ENCODE measurements around the gene NFIX. TPM values are rescaled to one million over a fixed set of nuclear protein-coding genes. Genes with fewer than 3 reads are reported as not detected.

The NFIX gene
- total RNA-seq, 1 experiment from 2014 or later, result 69.7 TPM

GRCh38 chr19:13040232-13040947 is 45.1 kb downstream of the NFIX start:
- Histone ChIP-seq H3K9me3 (ENCODE audit: low read depth, low read length, poor library complexity, severe bottlenecking) (no peaks in the 10 kb centered on the region), H3K4me1 (ENCODE audit: insufficient read depth, low read length, poor library complexity, severe bottlenecking) (peaks cover 55% of the 10 kb centered on the region), H3K36me3 (ENCODE audit: insufficient read depth, low read length, poor library complexity, severe bottlenecking) (no peaks in the 10 kb centered on the region), H3K27me3 (replicated peaks; ENCODE audit: insufficient read depth, low read depth, low read length, poor library complexity) (no peaks in the 10 kb centered on the region), H3K27ac (ENCODE audit: low read depth, low read length, poor library complexity, severe bottlenecking) (no peak overlapping the region), H3K4me3 (ENCODE audit: low read depth, low read length, poor library complexity, severe bottlenecking) (no peak overlapping the region)
- BruUV-seq (replicated peaks), result no TSS peak
- TF ChIP-seq CTCF (conservative IDR thresholded peaks at IDR 0.05; ENCODE audit: low read depth, low read length) (no peak), EZH2 (IDR thresholded peaks at IDR 0.05; ENCODE audit: borderline replicate concordance, low read depth, low read length, poor library complexity, severe bottlenecking) (no peak)
- no peak for DNase-seq (ENCODE audit: low spot score)
- CTCF ChIA-PET, result no interaction called here
- POLR2A ChIA-PET (ENCODE audit: low non-redundant PET), result no interaction called here
- intact Hi-C loops (cut with micrococcal nuclease; ENCODE audit: unreplicated experiment), result no loop called here

- DNase-seq (ENCODE audit: low spot score), result no peak
- no peaks in the 10 kb centered on the region for H3K27me3 ChIP-seq (replicated peaks; ENCODE audit: insufficient read depth, low read depth, low read length, poor library complexity)
- H3K27ac ChIP-seq (ENCODE audit: low read depth, low read length, poor library complexity, severe bottlenecking), result no peak overlapping the region
- peaks cover 53% of the 10 kb centered on the region for H3K4me1 ChIP-seq (ENCODE audit: insufficient read depth, low read length, poor library complexity, severe bottlenecking)
- POLR2A ChIA-PET (ENCODE audit: low non-redundant PET), result no interaction called here
- BruUV-seq (replicated peaks), result no TSS peak
- no peak overlapping the region for H3K4me3 ChIP-seq (ENCODE audit: low read depth, low read length, poor library complexity, severe bottlenecking)
- TF ChIP-seq EZH2 (IDR thresholded peaks at IDR 0.05; ENCODE audit: borderline replicate concordance, low read depth, low read length, poor library complexity, severe bottlenecking), result no peak
- no peak for TF ChIP-seq CTCF (conservative IDR thresholded peaks at IDR 0.05; ENCODE audit: low read depth, low read length)
- intact Hi-C loops (cut with micrococcal nuclease; ENCODE audit: unreplicated experiment), result no loop called here
- no peaks in the 10 kb centered on the region for H3K9me3 ChIP-seq (ENCODE audit: low read depth, low read length, poor library complexity, severe bottlenecking)
- no peaks in the 10 kb centered on the region for H3K36me3 ChIP-seq (ENCODE audit: insufficient read depth, low read length, poor library complexity, severe bottlenecking)
- CTCF ChIA-PET, result no interaction called here
Measured at GRCh38 chr19:13040948-13041292, 45.6 kb downstream of the NFIX start.

- POLR2A ChIA-PET (ENCODE audit: low non-redundant PET), result interaction anchor here (0.5 to 0.6 kb wide), 2 partner anchors 13 to 162 kb away, joined by 3 to 8 read pairs; no protein-coding TSS in a partner anchor
- BruUV-seq (replicated peaks), result no TSS peak
Measured at GRCh38 chr19:13042443-13043130, 47.3 kb downstream of the NFIX start.

More at GRCh38 chr19:13042443-13043130, 47.3 kb downstream of the NFIX start:
- H3K4me1 ChIP-seq (ENCODE audit: insufficient read depth, low read length, poor library complexity, severe bottlenecking), result peaks cover 36% of the 10 kb centered on the region
- CTCF ChIA-PET, result no interaction called here
- H3K27ac ChIP-seq (ENCODE audit: low read depth, low read length, poor library complexity, severe bottlenecking), result no peak overlapping the region
- intact Hi-C loops (cut with micrococcal nuclease; ENCODE audit: unreplicated experiment), result no loop called here
- H3K4me3 ChIP-seq (ENCODE audit: low read depth, low read length, poor library complexity, severe bottlenecking), result no peak overlapping the region
- no peak for TF ChIP-seq EZH2 (IDR thresholded peaks at IDR 0.05; ENCODE audit: borderline replicate concordance, low read depth, low read length, poor library complexity, severe bottlenecking)
- no peak for TF ChIP-seq CTCF (conservative IDR thresholded peaks at IDR 0.05; ENCODE audit: low read depth, low read length)
- no peaks in the 10 kb centered on the region for H3K9me3 ChIP-seq (ENCODE audit: low read depth, low read length, poor library complexity, severe bottlenecking)
- no peak for DNase-seq (ENCODE audit: low spot score)
- no peaks in the 10 kb centered on the region for H3K36me3 ChIP-seq (ENCODE audit: insufficient read depth, low read length, poor library complexity, severe bottlenecking)
- no peaks in the 10 kb centered on the region for H3K27me3 ChIP-seq (replicated peaks; ENCODE audit: insufficient read depth, low read depth, low read length, poor library complexity)

All from A673 (cell line).